ENCODE results near the gene OR2H2. TPM values are rescaled to one million over a fixed set of nuclear protein-coding genes. Genes with fewer than 3 reads are reported as not detected.
A peak's percentile ranks its signal among the peaks of the same experiment; 100 is the strongest.

OR2H2 gene
- total and polyA plus RNA-seq, 3 donors from 2014 or later, result 0.25 to 3.7 (median 0.63) TPM

- Histone ChIP-seq H3K4me1 (peaks cover 10% of the 10 kb centered on the region), H3K36me3 (ENCODE audit: low read depth, missing control alignments) (no peaks in the 10 kb centered on the region), H3K27ac (peak overlapping the region; percentile 67 to 70), H3K4me3 (peak overlapping the region; percentile 63 to 68), H3K9me3 (no peaks in the 10 kb centered on the region), H3K27me3 (no peaks in the 10 kb centered on the region)
- intact Hi-C loops (cut with DNase I; ENCODE audit: low total_unique reads), result no loop called here
- WGBS, 2 donors, result 8 to 12% methylated on average over 26 to 31 of the region's 31 CpGs
- DNase-seq, result no peak
- TF ChIP-seq CTCF (IDR thresholded peaks at IDR 0.05) (no peak), POLR2A (IDR thresholded peaks at IDR 0.05) (no peak)
Observed at GRCh38 chr6:29626948-29627754, 42.2 kb downstream of the OR2H2 start.

GRCh38 chr6:29627755-29628418, 43.0 kb downstream of the OR2H2 start:
- no peaks in the 10 kb centered on the region for H3K27me3 ChIP-seq
- no peaks in the 10 kb centered on the region for H3K9me3 ChIP-seq
- no peak for TF ChIP-seq CTCF (IDR thresholded peaks at IDR 0.05)
- no peak for TF ChIP-seq POLR2A (IDR thresholded peaks at IDR 0.05)
- H3K4me3 ChIP-seq, result peak overlapping the region; percentile 63 to 68
- intact Hi-C loops (cut with DNase I; ENCODE audit: low total_unique reads), result no loop called here
- peak overlapping the region; percentile 67 to 70 for H3K27ac ChIP-seq
- 0 to 1% methylated on average over 13 to 41 of the region's 51 CpGs for WGBS, 2 donors
- H3K4me1 ChIP-seq, result peaks cover 10% of the 10 kb centered on the region
- H3K36me3 ChIP-seq (ENCODE audit: low read depth, missing control alignments), result no peaks in the 10 kb centered on the region
- peak; percentile 68 for DNase-seq

GRCh38 chr6:29628419-29629281, 43.7 kb downstream of the OR2H2 start:
- Histone ChIP-seq H3K4me1 (peaks cover 10% of the 10 kb centered on the region), H3K27ac (peak overlapping the region; percentile 67 to 70), H3K4me3 (peak overlapping the region; percentile 63 to 68), H3K9me3 (no peaks in the 10 kb centered on the region), H3K27me3 (no peaks in the 10 kb centered on the region), H3K36me3 (ENCODE audit: low read depth, missing control alignments) (no peaks in the 10 kb centered on the region)
- intact Hi-C loops (cut with DNase I; ENCODE audit: low total_unique reads), result no loop called here
- TF ChIP-seq POLR2A (IDR thresholded peaks at IDR 0.05) (no peak), CTCF (IDR thresholded peaks at IDR 0.05) (peak in 2 of 3 experiments; percentile 32 to 58)
- 4 to 12% methylated on average over 31 to 32 of the region's 32 CpGs for WGBS, 2 donors
- peak; percentile 81 for DNase-seq

GRCh38 chr6:29629571-29629970, 44.6 kb downstream of the OR2H2 start:
- TF ChIP-seq POLR2A (IDR thresholded peaks at IDR 0.05) (no peak), CTCF (IDR thresholded peaks at IDR 0.05) (no peak)
- no peak for DNase-seq
- intact Hi-C loops (cut with DNase I; ENCODE audit: low total_unique reads), result no loop called here
- Histone ChIP-seq H3K36me3 (ENCODE audit: low read depth, missing control alignments) (no peaks in the 10 kb centered on the region), H3K4me3 (no peak overlapping the region), H3K27me3 (no peaks in the 10 kb centered on the region), H3K27ac (no peak overlapping the region), H3K9me3 (no peaks in the 10 kb centered on the region), H3K4me1 (peaks cover 10% of the 10 kb centered on the region)
- 67 to 89% methylated on average over 2 of the region's 2 CpGs for WGBS, 2 donors

Data from testis (tissue), 3 donors.